GM12891 (cell line): ENCODE measurements around the gene RABL6.
"Not testable (repeated sequence)": the region's sequence is repeated elsewhere in the genome, so short reads cannot be mapped to it uniquely, and the experiment has no call there.

ENCODE experiments used
- POLR2A ChIP-seq: IDR thresholded peaks from 2 replicates; pipeline ENCODE4 v1.6.1; 2011; ENCODE audit warnings: low read depth, low read length, control low read depth
- POLR2AphosphoS5 ChIP-seq: IDR thresholded peaks from 2 replicates; pipeline ENCODE4 v1.6.1; 2011; ENCODE audit warnings: low read depth, low read length, control low read depth

- not testable (repeated sequence) for TF ChIP-seq POLR2A, POLR2AphosphoS5
These were observed 41.2 kb upstream of the RABL6 start for GRCh38 chr9:136766410-136767120.
